ENCODE measurements around the gene GAB4. TPM values are rescaled to one million over a fixed set of nuclear protein-coding genes. Genes with fewer than 3 reads are reported as not detected.
A peak's percentile ranks its signal among the peaks of the same experiment; 100 is the strongest.

GAB4 gene
- total RNA-seq, 2 donors from 2014 or later, result not detected

GRCh38 chr22:16961477-16962186 lies 46.4 kb downstream of the GAB4 start:
- no peak overlapping the region for H3K4me3 Mint-ChIP-seq
- no peak overlapping the region for H3K27ac Mint-ChIP-seq
- H3K36me3 Mint-ChIP-seq (ENCODE audit: insufficient read depth in 2 of 2), result no peaks in the 10 kb centered on the region
- ATAC-seq (replicated peaks in 1 of 2) (no peak), DNase-seq (no peak)
- no peaks in the 10 kb centered on the region for H3K4me1 Mint-ChIP-seq (ENCODE audit: low read depth)
- H3K9me3 Mint-ChIP-seq, result no peaks in the 10 kb centered on the region
- no peaks in the 10 kb centered on the region for H3K27me3 Mint-ChIP-seq (ENCODE audit: low read depth)

GRCh38 chr22:16960884-16961249 lies 47.2 kb downstream of the GAB4 start:
- Mint-ChIP-seq H3K4me3 (no peak overlapping the region), H3K9me3 (no peaks in the 10 kb centered on the region), H3K4me1 (ENCODE audit: low read depth) (no peaks in the 10 kb centered on the region), H3K36me3 (ENCODE audit: insufficient read depth in 2 of 2) (no peaks in the 10 kb centered on the region), H3K27ac (no peak overlapping the region), H3K27me3 (ENCODE audit: low read depth) (no peaks in the 10 kb centered on the region)
- DNase-seq, result no peak
- ATAC-seq (replicated peaks in 1 of 2), result no peak

- H3K4me1 Mint-ChIP-seq (ENCODE audit: low read depth), result no peaks in the 10 kb centered on the region
- ATAC-seq (replicated peaks in 1 of 2) (no peak), DNase-seq (no peak)
- no peaks in the 10 kb centered on the region for H3K36me3 Mint-ChIP-seq (ENCODE audit: insufficient read depth in 2 of 2)
- no peak overlapping the region for H3K27ac Mint-ChIP-seq
- no peak overlapping the region for H3K4me3 Mint-ChIP-seq
- no peaks in the 10 kb centered on the region for H3K27me3 Mint-ChIP-seq (ENCODE audit: low read depth)
- H3K9me3 Mint-ChIP-seq, result no peaks in the 10 kb centered on the region
Observed at GRCh38 chr22:16960220-16960883, 47.7 kb downstream of the GAB4 start.

GRCh38 chr22:16959345-16959930 lies 48.6 kb downstream of the GAB4 start:
- H3K27ac Mint-ChIP-seq, result no peak overlapping the region
- no peak overlapping the region for H3K4me3 Mint-ChIP-seq
- ATAC-seq (replicated peaks in 1 of 2) (no peak), DNase-seq (no peak)
- no peaks in the 10 kb centered on the region for H3K27me3 Mint-ChIP-seq (ENCODE audit: low read depth)
- no peaks in the 10 kb centered on the region for H3K4me1 Mint-ChIP-seq (ENCODE audit: low read depth)
- no peaks in the 10 kb centered on the region for H3K36me3 Mint-ChIP-seq (ENCODE audit: insufficient read depth in 2 of 2)
- H3K9me3 Mint-ChIP-seq, result no peaks in the 10 kb centered on the region

GRCh38 chr22:16958475-16958874 lies 49.5 kb downstream of the GAB4 start:
- Mint-ChIP-seq H3K9me3 (no peaks in the 10 kb centered on the region), H3K4me3 (no peak overlapping the region), H3K27me3 (ENCODE audit: low read depth) (no peaks in the 10 kb centered on the region), H3K36me3 (ENCODE audit: insufficient read depth in 2 of 2) (no peaks in the 10 kb centered on the region), H3K27ac (no peak overlapping the region), H3K4me1 (ENCODE audit: low read depth) (no peaks in the 10 kb centered on the region)
- ATAC-seq (replicated peaks in 1 of 2) (no peak), DNase-seq (no peak)

DNA sequence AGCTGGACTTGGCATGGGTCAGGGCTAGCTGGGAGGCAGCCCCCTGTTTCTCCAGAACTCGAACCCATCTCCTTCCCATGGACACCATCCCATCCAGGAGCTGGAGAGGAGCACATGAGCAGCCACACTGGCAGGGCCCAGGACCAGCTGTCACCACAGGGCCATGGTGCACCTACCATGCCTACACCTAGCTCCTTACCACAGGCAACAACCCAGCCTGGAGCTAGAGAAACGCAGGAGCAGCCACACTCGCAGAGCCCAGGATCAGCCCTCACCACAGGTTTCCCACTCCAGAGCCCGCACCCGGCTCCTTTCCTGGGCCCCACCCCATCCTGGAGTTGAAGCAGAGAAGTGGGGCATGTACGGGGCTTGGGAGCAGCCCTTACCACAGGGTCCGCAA lies 50.2 kb downstream of the GAB4 start:
- H3K9me3 Mint-ChIP-seq, result no peaks in the 10 kb centered on the region
- DNase-seq (no peak), ATAC-seq (replicated peaks in 1 of 2) (no peak)
- H3K4me1 Mint-ChIP-seq (ENCODE audit: low read depth), result no peaks in the 10 kb centered on the region
- no peaks in the 10 kb centered on the region for H3K27me3 Mint-ChIP-seq (ENCODE audit: low read depth)
- no peak overlapping the region for H3K4me3 Mint-ChIP-seq
- H3K27ac Mint-ChIP-seq, result no peak overlapping the region
- no peaks in the 10 kb centered on the region for H3K36me3 Mint-ChIP-seq (ENCODE audit: insufficient read depth in 2 of 2)

GRCh38 chr22:16956290-16956689 lies 51.7 kb downstream of the GAB4 start:
- H3K36me3 Mint-ChIP-seq (ENCODE audit: insufficient read depth in 2 of 2), result no peaks in the 10 kb centered on the region
- no peaks in the 10 kb centered on the region for H3K4me1 Mint-ChIP-seq (ENCODE audit: low read depth)
- DNase-seq, result no peak
- no peak for ATAC-seq (replicated peaks in 1 of 2)
- no peaks in the 10 kb centered on the region for H3K27me3 Mint-ChIP-seq (ENCODE audit: low read depth)
- H3K27ac Mint-ChIP-seq, result no peak overlapping the region
- H3K9me3 Mint-ChIP-seq, result no peaks in the 10 kb centered on the region
- H3K4me3 Mint-ChIP-seq, result no peak overlapping the region

DNA sequence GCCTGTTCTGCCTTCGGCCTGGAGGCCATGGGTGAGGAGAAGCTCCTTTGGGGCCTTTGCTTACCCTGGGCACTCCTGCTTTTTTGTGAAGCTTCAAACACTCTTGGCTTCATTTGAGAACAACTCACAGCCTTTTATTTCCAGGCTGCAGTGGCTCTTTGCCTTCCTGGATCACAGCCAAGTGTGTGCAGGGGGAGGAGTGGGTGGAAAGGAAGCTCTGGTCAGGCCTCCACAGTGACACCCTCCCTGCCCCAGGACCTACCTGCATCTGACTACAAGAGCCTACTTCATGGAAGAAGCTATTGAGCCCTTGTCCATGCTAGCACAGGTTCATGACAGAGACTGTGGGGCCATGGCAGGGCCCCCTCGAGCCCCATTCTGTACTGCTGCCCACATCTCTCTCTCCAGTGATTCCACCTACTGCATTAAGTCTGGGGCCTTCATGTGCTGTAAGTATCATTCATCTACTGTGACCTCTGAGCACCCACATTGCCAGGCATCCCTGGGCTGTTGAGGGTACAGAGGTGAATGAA lies 52.3 kb downstream of the GAB4 start:
- ATAC-seq (replicated peaks in 1 of 2) (no peak), DNase-seq (no peak)
- Mint-ChIP-seq H3K27me3 (ENCODE audit: low read depth) (no peaks in the 10 kb centered on the region), H3K4me1 (ENCODE audit: low read depth) (no peaks in the 10 kb centered on the region), H3K9me3 (no peaks in the 10 kb centered on the region), H3K27ac (no peak overlapping the region), H3K36me3 (ENCODE audit: insufficient read depth in 2 of 2) (no peaks in the 10 kb centered on the region), H3K4me3 (no peak overlapping the region)

GRCh38 chr22:16955081-16955480 lies 52.9 kb downstream of the GAB4 start:
- peaks cover 3% of the 10 kb centered on the region for H3K4me1 Mint-ChIP-seq (ENCODE audit: low read depth)
- no peak overlapping the region for H3K27ac Mint-ChIP-seq
- ATAC-seq (replicated peaks in 1 of 2), result no peak
- no peaks in the 10 kb centered on the region for H3K9me3 Mint-ChIP-seq
- H3K36me3 Mint-ChIP-seq (ENCODE audit: insufficient read depth in 2 of 2), result no peaks in the 10 kb centered on the region
- no peak overlapping the region for H3K4me3 Mint-ChIP-seq
- no peak for DNase-seq
- no peaks in the 10 kb centered on the region for H3K27me3 Mint-ChIP-seq (ENCODE audit: low read depth)

GRCh38 chr22:16954060-16954403 lies 54.0 kb downstream of the GAB4 start:
- Mint-ChIP-seq H3K36me3 (ENCODE audit: insufficient read depth in 2 of 2) (no peaks in the 10 kb centered on the region), H3K4me3 (no peak overlapping the region), H3K27me3 (ENCODE audit: low read depth) (no peaks in the 10 kb centered on the region), H3K4me1 (ENCODE audit: low read depth) (peaks cover 14% of the 10 kb centered on the region), H3K9me3 (no peaks in the 10 kb centered on the region), H3K27ac (no peak overlapping the region)
- DNase-seq (no peak), ATAC-seq (replicated peaks in 1 of 2) (no peak)

DNA sequence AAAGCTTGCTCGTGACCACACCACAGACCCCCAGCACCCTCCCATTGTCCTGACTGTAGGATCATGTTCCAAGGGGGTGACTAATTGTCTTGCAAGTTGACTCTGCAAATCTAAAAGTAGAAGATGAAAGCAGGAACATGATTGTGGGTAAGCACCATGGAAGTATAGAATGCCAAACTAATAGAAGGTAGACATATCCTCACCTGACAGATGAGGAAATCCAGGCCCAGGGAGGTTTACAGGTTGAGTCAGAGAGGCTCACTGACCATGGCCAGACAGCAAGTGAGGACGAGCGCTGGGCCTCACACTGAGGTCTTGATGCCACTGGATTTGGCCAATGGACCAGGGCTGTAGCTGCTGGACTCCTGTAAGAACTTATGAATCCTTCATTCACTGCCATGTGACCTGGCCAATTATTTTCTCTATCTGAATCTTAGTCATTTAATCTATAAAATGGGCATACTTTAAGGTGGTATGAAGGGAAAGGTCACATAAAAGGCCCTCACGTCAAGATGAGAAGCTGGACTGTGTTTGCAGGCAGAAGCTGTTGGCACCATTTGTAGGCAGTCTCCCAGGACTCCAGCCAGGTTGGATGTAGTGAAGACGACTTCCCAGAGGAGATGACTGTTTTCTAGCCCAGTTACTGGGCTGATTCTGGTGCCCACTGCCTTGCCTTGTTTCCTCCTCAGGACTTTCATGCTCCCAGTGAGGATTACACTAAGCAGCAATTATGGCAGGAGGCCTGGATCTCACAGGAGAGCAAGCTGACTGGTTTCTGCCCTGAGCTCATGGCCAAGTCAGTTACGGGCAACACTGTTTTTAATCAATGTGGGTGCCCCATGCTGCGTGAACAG lies 54.6 kb downstream of the GAB4 start:
- no peak overlapping the region for H3K4me3 Mint-ChIP-seq
- no peaks in the 10 kb centered on the region for H3K36me3 Mint-ChIP-seq (ENCODE audit: insufficient read depth in 2 of 2)
- H3K27me3 Mint-ChIP-seq (ENCODE audit: low read depth), result no peaks in the 10 kb centered on the region
- H3K9me3 Mint-ChIP-seq, result no peaks in the 10 kb centered on the region
- peaks cover 17% of the 10 kb centered on the region for H3K4me1 Mint-ChIP-seq (ENCODE audit: low read depth)
- ATAC-seq (replicated peaks in 1 of 2) (no peak), DNase-seq (no peak)
- no peak overlapping the region for H3K27ac Mint-ChIP-seq

GRCh38 chr22:16949561-16949960 lies 58.5 kb downstream of the GAB4 start:
- H3K4me3 Mint-ChIP-seq, result peak overlapping the region in 1 of 2 donors; percentile 29
- H3K27ac Mint-ChIP-seq, result no peak overlapping the region
- no peaks in the 10 kb centered on the region for H3K36me3 Mint-ChIP-seq (ENCODE audit: insufficient read depth in 2 of 2)
- H3K4me1 Mint-ChIP-seq (ENCODE audit: low read depth), result peaks cover 17% of the 10 kb centered on the region
- ATAC-seq (replicated peaks in 1 of 2) (peak; percentile 93), DNase-seq (peak; percentile 25 to 33)
- no peaks in the 10 kb centered on the region for H3K9me3 Mint-ChIP-seq
- no peaks in the 10 kb centered on the region for H3K27me3 Mint-ChIP-seq (ENCODE audit: low read depth)

GRCh38 chr22:16937811-16938210 lies 70.2 kb downstream of the GAB4 start:
- Mint-ChIP-seq H3K27me3 (ENCODE audit: low read depth) (peaks cover 7% of the 10 kb centered on the region), H3K9me3 (no peaks in the 10 kb centered on the region), H3K36me3 (ENCODE audit: insufficient read depth in 2 of 2) (no peaks in the 10 kb centered on the region)

More at GRCh38 chr22:16937811-16938210, 70.2 kb downstream of the GAB4 start:
- no peak for ATAC-seq (replicated peaks in 1 of 2)
- no peak overlapping the region for H3K4me3 Mint-ChIP-seq
- no peak for DNase-seq
- no peak overlapping the region for H3K27ac Mint-ChIP-seq
- no peaks in the 10 kb centered on the region for H3K4me1 Mint-ChIP-seq (ENCODE audit: low read depth)

All from activated T-cell treated with anti-CD3 and anti-CD28 coated beads, Interleukin-2, amount 50 U/mL, for 72 hours (primary cell).